ENCODE measurements around the gene CR1.
A peak's percentile ranks its signal among the peaks of the same experiment; 100 is the strongest.
"Not testable (repeated sequence)": the region's sequence is repeated elsewhere in the genome, so short reads cannot be mapped to it uniquely, and the experiment has no call there.

The CR1 gene

GRCh38 chr1:207495801-207496792 is at the start of gene CR1:
TSS of gene CR1 (plus strand) at chr1:207496157. CDS start at chr1:207496268, 111 bp downstream.
- DNase-seq (ENCODE audit: low read depth in 2 of 2), result peak in 1 of 2 donors; percentile 11

GRCh38 chr1:207453710-207454045 is 42.3 kb upstream of the CR1 start:
- DNase-seq (ENCODE audit: low read depth in 2 of 2), result no peak

GRCh38 chr1:207454046-207454964 is 41.7 kb upstream of the CR1 start, which contains the start of gene CR2:
TSS of gene CR2 (plus strand) at chr1:207454328. CDS start at chr1:207454419, 91 bp downstream.
- DNase-seq (ENCODE audit: low read depth in 2 of 2), result peak; percentile 47 to 68

GRCh38 chr1:207455183-207455754 is 40.7 kb upstream of the CR1 start:
- no peak for DNase-seq (ENCODE audit: low read depth in 2 of 2)

GRCh38 chr1:207458414-207458813 is 37.5 kb upstream of the CR1 start:
- DNase-seq (ENCODE audit: low read depth in 2 of 2), result no peak

- no peak for DNase-seq (ENCODE audit: low read depth in 2 of 2)
These were observed 36.9 kb upstream of the CR1 start for GRCh38 chr1:207459008-207459407.

- DNase-seq (ENCODE audit: low read depth in 2 of 2), result no peak
These were observed 34.3 kb upstream of the CR1 start for GRCh38 chr1:207461649-207462048.

GRCh38 chr1:207462535-207462934 is 33.4 kb upstream of the CR1 start:
- no peak for DNase-seq (ENCODE audit: low read depth in 2 of 2)

GRCh38 chr1:207463021-207463420 is 32.9 kb upstream of the CR1 start:
- DNase-seq (ENCODE audit: low read depth in 2 of 2), result no peak

- no peak for DNase-seq (ENCODE audit: low read depth in 2 of 2)
These were observed 32.4 kb upstream of the CR1 start for GRCh38 chr1:207463571-207463970.

GRCh38 chr1:207470927-207471326 is 25.0 kb upstream of the CR1 start:
- DNase-seq (ENCODE audit: low read depth in 2 of 2), result no peak

- DNase-seq (ENCODE audit: low read depth in 2 of 2), result no peak
These were observed 21.7 kb upstream of the CR1 start for GRCh38 chr1:207474210-207474609.

- DNase-seq (ENCODE audit: low read depth in 2 of 2), result no peak
These were observed 9.8 kb upstream of the CR1 start for GRCh38 chr1:207486198-207486597.

GRCh38 chr1:207487636-207488035 is 8.3 kb upstream of the CR1 start:
- no peak for DNase-seq (ENCODE audit: low read depth in 2 of 2)

GRCh38 chr1:207493212-207493611 is 2.7 kb upstream of the CR1 start:
- DNase-seq (ENCODE audit: low read depth in 2 of 2), result no peak

GRCh38 chr1:207494171-207494570 is 1.8 kb upstream of the CR1 start:
- DNase-seq (ENCODE audit: low read depth in 2 of 2), result no peak

- not testable (repeated sequence) for DNase-seq (ENCODE audit: low read depth in 2 of 2)
These were observed 676 bp upstream of the CR1 start for GRCh38 chr1:207495281-207495680.

GRCh38 chr1:207497941-207498340 is 2.0 kb downstream of the CR1 start:
- no peak for DNase-seq (ENCODE audit: low read depth in 2 of 2)

GRCh38 chr1:207499573-207499972 is 3.6 kb downstream of the CR1 start:
- DNase-seq (ENCODE audit: low read depth in 2 of 2), result peak in 1 of 2 donors; percentile 40

GRCh38 chr1:207500306-207500705 is 4.3 kb downstream of the CR1 start:
- DNase-seq (ENCODE audit: low read depth in 2 of 2), result no peak

- no peak for DNase-seq (ENCODE audit: low read depth in 2 of 2)
These were observed 5.1 kb downstream of the CR1 start for GRCh38 chr1:207501071-207501470.

- no peak for DNase-seq (ENCODE audit: low read depth in 2 of 2)
These were observed 6.8 kb downstream of the CR1 start for GRCh38 chr1:207502726-207503125.
